GM10847 (cell line): ENCODE results near the gene MRPS11.

Experiments
- POLR2A ChIP-seq: IDR thresholded peaks from 2 replicates; pipeline ENCODE4 v1.6.1; 2011; ENCODE audit not compliant: insufficient read length; ENCODE audit errors: extremely low read depth

The MRPS11 gene

DNA sequence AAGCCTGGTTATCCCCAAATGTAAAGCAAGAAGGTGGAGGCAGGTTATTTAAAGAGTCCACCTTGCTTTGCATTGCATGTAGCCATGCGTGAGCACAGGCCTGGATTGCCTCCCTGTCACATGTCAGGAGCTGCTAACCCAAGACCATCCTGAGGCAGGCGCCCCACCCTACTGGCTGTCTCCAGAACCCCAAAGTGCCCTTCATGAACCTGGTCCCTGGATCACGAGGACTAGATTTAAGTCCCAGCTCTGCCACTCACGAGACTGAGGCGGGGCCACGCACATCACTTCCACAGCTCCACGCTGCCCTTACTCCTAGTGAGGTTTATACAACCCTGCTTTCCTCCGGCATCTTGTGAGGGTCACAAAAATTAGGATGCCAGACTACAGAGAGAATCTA lies 17.9 kb upstream of the MRPS11 start:
- TF ChIP-seq POLR2A, result no peak

DNA sequence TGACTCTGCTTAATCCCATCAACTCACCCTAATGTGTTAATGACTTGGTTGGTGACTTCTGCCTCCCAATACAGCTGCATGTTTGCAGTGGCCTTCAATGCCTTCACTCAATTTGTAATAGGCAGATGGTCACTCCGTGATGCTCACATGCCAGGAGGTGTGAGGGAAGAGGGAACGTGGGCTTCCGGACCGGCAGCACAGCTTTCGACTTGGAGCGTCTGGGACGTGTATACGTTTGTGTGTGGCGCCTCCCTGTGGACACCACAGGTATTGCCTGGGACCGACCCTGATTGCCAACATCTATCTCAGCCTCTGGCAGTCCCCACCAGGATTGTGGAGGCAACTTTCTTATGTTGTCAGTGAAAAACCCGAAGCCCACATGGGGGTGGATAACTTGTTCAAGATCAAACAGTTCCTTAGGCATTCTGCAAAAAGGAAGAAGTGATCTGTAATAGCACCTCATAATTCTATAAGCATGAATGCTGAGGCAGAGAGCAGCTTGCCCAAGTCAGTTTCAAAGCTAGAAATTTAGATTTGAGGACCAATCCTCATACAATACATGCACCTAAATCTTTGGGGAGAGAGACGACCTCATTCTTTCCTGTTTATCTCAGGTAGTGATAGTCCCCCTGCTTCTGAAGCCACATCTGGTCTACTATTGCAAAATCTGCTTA lies 17.2 kb upstream of the MRPS11 start:
- TF ChIP-seq POLR2A, result no peak

DNA sequence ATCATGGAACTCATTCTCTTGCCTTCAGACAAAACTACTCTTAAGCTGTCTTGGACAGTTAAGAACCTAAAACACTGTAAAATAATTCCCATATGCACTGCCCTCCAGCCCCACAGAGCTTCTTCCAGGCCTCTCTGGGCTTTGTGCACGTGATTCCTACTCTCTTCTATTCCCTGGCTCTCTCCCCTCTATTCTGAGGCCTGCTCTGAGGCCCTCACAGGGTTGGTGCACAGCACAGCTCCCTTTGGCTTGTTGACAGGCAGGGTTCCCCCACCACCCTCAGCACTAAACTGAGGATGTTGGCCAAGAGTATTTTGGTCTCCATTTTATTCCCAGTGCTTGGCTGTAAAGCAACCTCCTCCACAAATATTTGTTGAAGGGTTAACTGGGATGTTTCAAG lies 13.9 kb upstream of the MRPS11 start:
- TF ChIP-seq POLR2A, result no peak

DNA sequence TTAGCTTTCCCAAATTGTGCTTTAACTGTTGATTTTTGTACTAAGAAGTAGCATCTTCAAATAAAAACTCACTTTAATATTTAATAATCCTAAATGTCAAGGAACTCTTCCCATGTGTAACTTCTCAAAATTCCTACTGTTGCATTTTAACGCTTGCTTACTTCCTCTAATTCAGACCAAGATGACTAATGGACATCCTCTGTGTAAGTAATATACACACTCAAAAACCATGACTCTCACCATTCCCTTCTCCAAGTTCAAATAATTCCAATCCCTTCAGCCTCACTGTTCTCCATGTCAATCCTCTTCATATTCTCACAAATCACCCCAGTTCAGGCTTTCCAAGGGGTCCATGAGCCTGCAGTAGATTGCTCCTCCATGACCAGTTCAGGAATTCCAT lies 13.3 kb upstream of the MRPS11 start:
- TF ChIP-seq POLR2A, result no peak

DNA sequence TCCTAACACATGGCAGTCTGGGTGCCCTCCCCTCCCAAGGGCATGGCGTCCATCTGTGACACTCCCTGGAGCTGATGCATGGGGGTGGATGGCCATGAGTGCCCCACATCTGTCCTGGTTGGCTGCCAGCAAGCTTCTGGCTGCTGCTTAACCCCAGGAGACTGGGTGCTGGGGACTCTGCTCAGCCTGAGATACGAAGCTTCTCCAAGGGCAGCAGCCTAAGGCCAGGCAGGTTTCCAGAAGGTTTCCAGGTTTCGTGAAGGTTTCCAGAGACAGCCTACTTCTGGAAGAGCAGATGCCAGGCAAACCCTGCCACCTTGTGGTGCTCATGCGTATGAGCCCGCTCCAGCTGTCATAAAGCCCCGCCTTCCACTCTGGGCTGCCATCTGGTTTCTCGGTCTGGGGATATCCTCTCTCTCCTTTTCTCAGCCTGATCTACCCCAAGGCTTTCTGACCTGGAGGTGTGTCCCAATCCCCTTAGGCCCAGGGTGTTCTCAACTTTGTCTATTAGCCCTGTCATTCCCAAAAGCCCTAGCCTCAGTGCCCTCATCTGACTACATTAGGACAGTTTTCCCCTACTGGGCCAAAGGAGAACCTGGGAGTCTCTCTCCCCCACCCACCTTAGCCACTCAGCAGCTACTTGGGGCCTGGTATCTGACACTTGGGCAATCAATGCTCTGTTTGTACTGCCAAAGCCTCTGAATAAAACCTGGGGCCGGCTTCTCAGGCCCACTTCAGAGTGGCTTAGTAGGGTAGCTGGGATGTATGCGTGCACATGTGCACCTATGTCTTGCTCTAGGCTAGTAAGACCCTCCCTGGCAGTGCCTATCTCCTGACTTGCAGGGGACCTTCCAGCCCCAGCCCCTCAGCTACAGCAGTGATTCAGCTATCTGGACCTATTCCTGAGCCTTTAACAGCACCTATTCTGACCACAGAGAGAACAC lies 12.4 kb upstream of the MRPS11 start:
- TF ChIP-seq POLR2A, result no peak

DNA sequence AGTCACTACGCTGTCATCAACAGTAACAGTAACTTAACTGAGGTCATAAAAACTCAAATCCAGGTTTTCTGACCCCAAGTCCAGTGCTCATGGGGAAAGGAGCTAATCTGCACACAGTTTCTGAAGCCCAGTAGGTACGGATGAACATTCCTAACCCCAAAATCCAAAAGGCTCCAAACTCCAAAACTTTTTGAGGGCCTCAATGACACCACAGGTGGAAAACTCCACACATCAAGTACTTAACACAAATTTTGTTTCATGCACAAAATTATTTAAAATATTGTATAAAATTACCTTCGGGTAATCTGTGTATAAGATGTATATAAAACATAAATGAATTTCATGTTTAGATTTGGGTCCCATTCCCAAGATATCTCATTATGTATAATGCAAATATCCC lies 10.8 kb upstream of the MRPS11 start:
- TF ChIP-seq POLR2A, result no peak

DNA sequence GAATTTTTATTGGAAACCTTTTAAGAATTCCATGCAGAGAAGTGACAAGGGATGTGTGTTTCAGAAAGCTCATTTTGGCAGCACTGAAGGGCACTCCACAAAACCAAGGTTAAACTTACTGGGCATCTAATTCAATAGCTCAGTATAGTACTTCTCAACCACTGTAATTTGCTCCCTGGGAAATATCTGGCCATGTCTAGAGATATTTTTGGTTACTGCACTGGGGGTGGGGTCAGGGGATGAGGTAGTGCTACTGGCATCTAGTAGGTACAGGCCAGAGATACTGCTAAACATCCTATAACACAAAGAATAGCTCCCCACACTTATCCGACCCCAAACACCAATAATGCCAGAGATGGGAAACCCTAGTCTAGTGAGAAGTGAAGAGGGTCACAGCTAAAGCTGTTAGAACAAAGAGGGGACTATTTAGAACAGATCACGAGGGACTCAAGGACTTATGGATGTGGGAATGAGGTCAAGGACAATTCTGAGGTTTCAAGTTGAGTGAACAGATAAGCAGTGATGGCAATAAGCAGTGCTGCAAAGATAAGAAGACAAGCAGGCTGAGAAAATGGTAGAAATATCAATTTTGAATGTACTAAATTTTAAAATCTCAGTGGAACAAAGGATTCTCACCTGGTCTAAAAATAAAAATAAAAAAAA lies 3.5 kb upstream of the MRPS11 start:
- TF ChIP-seq POLR2A, result no peak

DNA sequence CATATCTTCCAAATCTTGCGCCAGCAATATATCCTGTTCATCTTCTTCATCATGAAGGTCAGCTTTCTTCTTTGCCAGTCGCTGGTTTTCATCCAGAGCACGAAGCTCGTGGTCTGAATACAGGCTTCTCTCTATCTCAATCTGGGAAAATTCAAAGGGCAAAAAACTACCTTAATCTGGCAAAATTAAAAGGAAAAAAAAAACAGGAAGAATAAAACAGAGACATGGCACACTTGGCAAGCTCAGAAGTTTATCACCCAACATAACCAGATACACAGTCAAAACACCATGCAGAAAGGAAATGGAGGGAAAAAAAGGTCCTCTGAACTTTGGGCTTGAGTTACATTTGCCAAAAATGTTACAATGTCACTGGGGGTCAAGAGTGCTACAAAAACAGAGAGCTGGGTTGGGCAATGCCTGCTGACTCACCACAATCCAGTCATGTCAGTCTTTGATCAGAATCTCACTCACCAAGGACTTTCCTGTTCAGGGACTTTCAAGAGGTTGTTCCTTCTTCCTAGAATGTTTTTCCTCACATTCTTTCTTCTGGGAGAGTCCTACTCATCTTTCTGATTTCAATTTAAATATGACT lies 1.8 kb upstream of the MRPS11 start:
- TF ChIP-seq POLR2A, result no peak

DNA sequence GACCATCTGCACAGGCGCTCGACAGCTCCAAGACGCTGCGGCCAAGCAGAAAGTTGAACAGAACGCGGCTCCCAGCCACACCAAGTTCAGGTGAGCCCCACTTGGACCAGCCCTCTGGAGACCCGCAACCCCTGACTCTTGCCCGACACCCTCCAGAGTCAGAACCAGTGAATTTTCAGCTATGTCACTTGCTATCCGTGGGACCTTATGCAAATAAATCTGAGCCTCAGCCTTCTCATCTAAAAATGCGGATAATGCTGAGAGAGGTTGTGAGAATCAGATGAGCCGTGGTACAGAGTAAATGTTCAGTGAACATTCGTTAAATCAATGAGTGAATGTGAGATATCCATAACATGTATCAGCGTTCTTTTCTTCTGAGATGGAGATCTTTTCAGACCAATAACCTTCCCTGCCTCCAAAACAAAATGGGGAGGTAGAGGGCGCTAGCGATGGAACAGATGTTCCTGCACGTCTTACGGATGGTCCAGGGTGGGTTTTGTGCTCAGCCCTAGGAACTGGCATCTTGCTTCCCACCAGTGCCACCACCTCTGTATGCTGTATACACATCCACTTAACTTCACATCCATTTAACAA lies 524 bp downstream of the MRPS11 start:
- no peak for TF ChIP-seq POLR2A

DNA sequence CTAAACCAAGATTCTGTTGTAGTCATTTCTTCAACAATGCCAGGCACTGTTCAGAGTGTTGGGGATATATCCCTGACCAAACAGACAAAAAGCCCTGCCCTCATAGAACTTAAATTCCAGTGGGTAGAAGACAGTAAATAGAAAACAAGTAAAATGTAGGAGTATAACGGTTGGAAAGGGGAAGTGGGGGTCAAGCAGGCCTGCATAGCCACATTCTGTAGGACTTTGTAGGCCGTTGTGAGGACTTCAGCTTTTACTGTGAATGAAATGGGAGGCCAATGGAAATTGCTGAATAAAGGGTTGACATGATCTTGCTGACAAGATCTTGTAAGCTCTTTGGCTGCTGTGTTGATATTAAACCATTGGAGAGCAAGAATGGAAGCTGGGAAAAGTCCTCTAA lies 1.8 kb downstream of the MRPS11 start:
- no peak for TF ChIP-seq POLR2A

DNA sequence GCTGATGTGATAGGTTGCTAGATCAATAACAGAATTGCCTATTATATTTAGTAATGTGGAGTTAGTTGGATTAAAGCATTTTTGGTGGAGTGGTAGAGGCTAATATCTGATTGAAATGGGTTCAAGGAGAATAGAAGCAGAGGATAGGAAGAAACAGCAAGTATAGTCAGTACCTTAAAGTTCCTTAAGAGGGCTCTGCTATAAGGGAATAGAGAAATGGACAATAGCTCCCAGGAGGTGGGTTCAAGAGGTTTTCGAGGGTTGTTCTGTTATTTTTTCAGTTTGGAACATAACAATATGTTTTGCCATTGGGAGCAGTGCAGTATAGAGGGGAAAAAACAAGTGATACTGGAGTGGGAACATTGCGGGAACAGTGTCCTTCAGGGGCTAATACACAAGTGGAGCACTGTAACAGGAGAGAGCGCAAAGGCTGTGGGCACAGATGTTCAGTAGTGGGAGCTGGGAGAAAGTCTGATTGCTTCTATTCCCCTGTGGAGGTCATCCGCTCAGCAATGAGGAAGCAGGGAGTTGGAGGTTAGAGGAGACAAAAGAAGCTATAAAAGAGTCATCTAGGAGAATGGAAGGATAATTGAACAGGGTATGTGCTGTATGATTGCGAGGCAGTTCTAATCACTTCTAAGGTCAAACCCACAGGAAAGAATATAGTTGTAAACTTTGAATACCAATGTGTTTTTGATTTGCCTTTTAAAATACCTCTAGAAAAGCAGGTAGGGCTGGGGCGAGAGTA lies 3.3 kb downstream of the MRPS11 start:
- no peak for TF ChIP-seq POLR2A

DNA sequence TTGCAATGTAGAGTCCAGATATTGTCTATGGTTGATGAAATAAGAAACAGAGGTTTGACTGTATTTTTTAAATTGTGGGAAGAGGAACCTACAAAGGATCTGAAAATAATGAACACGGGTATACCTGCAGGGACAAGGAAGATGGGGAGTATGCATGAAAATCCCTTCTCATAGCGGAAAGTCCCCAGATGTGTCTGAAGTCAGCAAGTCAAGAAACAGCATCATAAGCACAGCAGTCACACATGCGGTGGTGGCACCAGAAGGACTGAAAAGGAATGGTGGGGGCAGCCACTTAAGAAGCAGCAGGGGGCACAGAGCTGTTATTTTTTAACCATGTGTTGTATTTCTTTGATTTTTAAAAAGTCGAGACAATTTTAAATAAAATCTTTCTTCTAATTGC lies 4.7 kb downstream of the MRPS11 start:
- TF ChIP-seq POLR2A, result no peak

DNA sequence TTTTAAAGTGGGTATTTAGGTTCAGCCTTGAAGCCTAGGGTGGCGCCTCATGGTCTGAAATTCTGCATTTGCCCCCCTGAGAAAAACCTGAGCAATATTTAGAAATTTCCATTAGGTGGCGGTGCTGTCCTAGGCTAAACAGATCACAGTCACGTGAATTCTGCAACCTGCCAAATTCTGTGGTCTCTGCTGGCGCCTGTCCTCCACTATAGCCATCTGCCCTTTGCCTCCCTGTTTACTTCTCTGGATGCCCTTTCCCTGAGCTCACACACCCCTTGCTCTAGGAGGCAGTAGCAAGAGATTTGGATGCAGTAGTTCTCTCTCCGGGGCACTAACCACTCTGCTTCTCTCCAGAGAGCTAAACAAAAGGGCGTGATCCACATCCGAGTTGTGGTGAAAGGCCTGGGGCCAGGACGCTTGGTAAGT lies 9.1 kb downstream of the MRPS11 start:
- no peak for TF ChIP-seq POLR2A

DNA sequence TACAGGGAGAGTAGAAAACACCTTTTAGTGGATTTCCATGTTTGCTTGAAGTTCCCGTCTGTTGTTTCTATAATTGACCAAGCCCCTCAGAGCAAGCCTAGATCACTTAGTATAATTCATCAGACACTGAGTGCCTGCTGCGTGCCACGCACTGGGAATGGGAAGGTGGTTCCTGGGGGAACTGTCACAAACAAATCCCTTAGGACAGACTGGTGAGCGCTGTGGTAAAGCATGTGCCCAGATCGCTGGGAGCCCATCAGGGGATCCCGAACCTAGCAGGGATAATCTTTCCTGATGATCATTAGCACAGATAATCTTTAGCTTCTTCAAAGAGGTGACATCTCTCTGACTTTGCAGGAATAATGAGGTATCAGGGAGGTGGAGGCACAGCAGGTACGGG lies 9.6 kb downstream of the MRPS11 start:
- no peak for TF ChIP-seq POLR2A
